Liver (tissue), 9 donors: ENCODE measurements around the gene CEP126. TPM values are rescaled to one million over a fixed set of nuclear protein-coding genes. Genes with fewer than 3 reads are reported as not detected.

Source experiments
- DNase-seq: peaks from one replicate; pipeline ENCODE4 v3.0.0-alpha.2; 2017; ENCODE audit warnings: low spot score
- H3K27ac ChIP-seq, 2 donors: one replicate each; pipeline ENCODE4 v1.7.0; 2013; ENCODE audit warnings: inconsistent platforms in 2 of 2, low read length in 2 of 2, control low read depth in 1 of 2, low read depth in 1 of 2, mild to moderate bottlenecking in 1 of 2
- H3K27me3 ChIP-seq, 4 donors: one replicate each; pipeline versions ENCODE4 v1.6.1 to v1.7.0; 2013; ENCODE audit warnings: low read length in 3 of 4, inconsistent platforms in 1 of 4, mild to moderate bottlenecking in 1 of 4, moderate library complexity in 1 of 4; ENCODE audit not compliant: control insufficient read depth in 4 of 4, insufficient read depth in 4 of 4
- H3K36me3 ChIP-seq, 4 donors: one replicate each; pipeline versions ENCODE4 v1.6.1 to v1.7.0; 2013; ENCODE audit warnings: low read length in 3 of 4, mild to moderate bottlenecking in 3 of 4, low read depth in 1 of 4, moderate library complexity in 1 of 4; ENCODE audit not compliant: control insufficient read depth in 4 of 4, insufficient read depth in 3 of 4
- H3K4me1 ChIP-seq, 4 donors: one replicate each; pipeline versions ENCODE4 v1.6.1 to v1.7.0; 2013; ENCODE audit warnings: low read length in 3 of 4, mild to moderate bottlenecking in 3 of 4, moderate library complexity in 1 of 4; ENCODE audit not compliant: control insufficient read depth in 4 of 4, insufficient read depth in 4 of 4
- H3K4me3 ChIP-seq, 3 donors: one replicate each; pipeline versions ENCODE4 v1.6.1 to v1.7.0; 2013; ENCODE audit warnings: low read length in 3 of 3, control low read depth in 1 of 3, low read depth in 1 of 3, mild to moderate bottlenecking in 1 of 3
- H3K9ac ChIP-seq, 2 donors: one replicate each; pipeline ENCODE4 v1.7.0; 2013; ENCODE audit warnings: low read length in 2 of 2, mild to moderate bottlenecking in 2 of 2, moderate library complexity in 2 of 2, control low read depth in 1 of 2, low read depth in 1 of 2
- H3K9me3 ChIP-seq, 4 donors: one replicate each; pipeline versions ENCODE4 v1.6.1 to v1.7.0; 2013; ENCODE audit warnings: low read length in 3 of 4; ENCODE audit not compliant: control insufficient read depth in 4 of 4
- ATF3 ChIP-seq: IDR thresholded peaks from 2 replicates; pipeline ENCODE4 v1.6.1; 2016; ENCODE audit warnings: antibody characterized with exemption
- CTCF ChIP-seq: fragments of 150-350 bp; IDR thresholded peaks from 2 replicates; pipeline ENCODE4 v1.5.1; 2017; ENCODE audit warnings: improper control_type of control experiment, low read depth, low read length; ENCODE audit not compliant: missing input control
- EGR1 ChIP-seq, 2 donors: IDR thresholded peaks; 2 replicates each; pipeline ENCODE4 v1.6.1; 2016 to 2018; ENCODE audit warnings: antibody characterized with exemption in 2 of 2, low read depth in 2 of 2
- FOXA1 ChIP-seq: IDR thresholded peaks from 2 replicates; pipeline ENCODE4 v1.6.1; 2016; ENCODE audit warnings: antibody characterized with exemption
- FOXA2 ChIP-seq: IDR thresholded peaks from 2 replicates; pipeline ENCODE4 v1.6.1; 2016; ENCODE audit warnings: antibody characterized with exemption
- GABPA ChIP-seq, 2 donors: IDR thresholded peaks in 1 of 2; conservative IDR thresholded peaks in 1 of 2; 2 replicates each; pipeline ENCODE4 v1.6.1; 2016; ENCODE audit warnings: antibody characterized with exemption in 2 of 2, mild to moderate bottlenecking in 1 of 2, moderate library complexity in 1 of 2
- HNF4A ChIP-seq, 2 donors: conservative IDR thresholded peaks; 2 replicates each; pipeline ENCODE4 v1.6.1; 2016; ENCODE audit warnings: antibody characterized with exemption in 2 of 2, mild to moderate bottlenecking in 2 of 2
- HNF4G ChIP-seq: IDR thresholded peaks from 2 replicates; pipeline ENCODE4 v1.6.1; 2016; ENCODE audit warnings: antibody characterized with exemption
- JUND ChIP-seq, 2 donors: IDR thresholded peaks; 2 replicates each; pipeline ENCODE4 v1.6.1; 2016; ENCODE audit warnings: antibody characterized with exemption in 2 of 2
- MAX ChIP-seq: IDR thresholded peaks from 2 replicates; pipeline ENCODE4 v1.6.1; 2016; ENCODE audit warnings: antibody characterized with exemption
- RAD21 ChIP-seq, 2 donors: IDR thresholded peaks; 2 replicates each; pipeline ENCODE4 v1.6.1; 2016; ENCODE audit warnings: antibody characterized with exemption in 2 of 2, mild to moderate bottlenecking in 2 of 2
- REST ChIP-seq: IDR thresholded peaks from 2 replicates; pipeline ENCODE4 v1.6.1; 2016; ENCODE audit warnings: antibody characterized with exemption, mild to moderate bottlenecking
- RXRA ChIP-seq, 2 donors: IDR thresholded peaks; 2 replicates each; pipeline ENCODE4 v1.6.1; 2017 to 2018; ENCODE audit warnings: antibody characterized with exemption in 2 of 2, mild to moderate bottlenecking in 1 of 2
- SP1 ChIP-seq: IDR thresholded peaks from 2 replicates; pipeline ENCODE4 v1.6.1; 2018; ENCODE audit warnings: antibody characterized with exemption, mild to moderate bottlenecking
- TAF1 ChIP-seq: conservative IDR thresholded peaks from 2 replicates; pipeline ENCODE4 v1.6.1; 2016; ENCODE audit warnings: antibody characterized with exemption, mild to moderate bottlenecking
- YY1 ChIP-seq: IDR thresholded peaks from 2 replicates; pipeline ENCODE4 v1.6.1; 2016; ENCODE audit warnings: antibody characterized with exemption, mild to moderate bottlenecking
- ZBTB33 ChIP-seq: IDR thresholded peaks from 2 replicates; pipeline ENCODE4 v1.6.1; 2016; ENCODE audit warnings: antibody characterized with exemption
- WGBS: extraction: QIAGEN DNeasy Blood & Tissue Kit; methylation state at CpG from one replicate; pipeline ENCODE4 v1.1.7; 2013; 5-methylcytosine and 5-hydroxymethylcytosine counted together
- polyA plus RNA-seq, 2 donors: library from polyadenylated mRNA; stranded (reverse) in 1 of 2; unstranded in 1 of 2; fragments of 200-250 nt in 1 of 2; fragments of >200 nt in 1 of 2; fragmentation: Nextera tagmentation in 1 of 2; extraction: Ambion mirVana in 1 of 2; gene quantifications; one replicate each; pipeline versions ENCODE4 v1.2.1 to v1.2.3, GENCODE V29; 2013 to 2015
- total RNA-seq, 2 donors: library from RNA; depleted of rRNA; stranded (reverse); fragments of >200 nt; gene quantifications; one replicate each; pipeline ENCODE4 v1.2.3, GENCODE V29; 2014
- donor health status: healthy.
- donor health status: healthy.
- donor health status: healthy.
- donor health status: healthy.
- donor health status: healthy.

CEP126 gene
- total and polyA plus RNA-seq, 4 donors = 0.02 to 0.75 (median 0.16) TPM

- no peaks in the 10 kb centered on the region for H3K4me1 ChIP-seq
- H3K27me3 ChIP-seq = no peaks in the 10 kb centered on the region
- H3K9me3 ChIP-seq = no peaks in the 10 kb centered on the region
- H3K27ac ChIP-seq = no peak overlapping the region
- H3K36me3 ChIP-seq = no peaks in the 10 kb centered on the region
- no peak overlapping the region for H3K4me3 ChIP-seq
- no peak overlapping the region for H3K9ac ChIP-seq
- WGBS = 93% methylated on average over 1 of the region's 1 CpG
- DNase-seq = no peak
- TF ChIP-seq FOXA1 (no peak), YY1 (no peak), RAD21 (IDR thresholded peaks at IDR 0.05) (no peak)
Observed at GRCh38 chr11:101907815-101908214, 7.0 kb upstream of the CEP126 start.

GRCh38 chr11:101909087-101909486, 5.7 kb upstream of the CEP126 start:
- no peaks in the 10 kb centered on the region for H3K27me3 ChIP-seq
- TF ChIP-seq JUND (IDR thresholded peaks at IDR 0.05) = no peak
- no peak for TF ChIP-seq REST
- TF ChIP-seq YY1 = no peak
- no peak for TF ChIP-seq HNF4A (conservative IDR thresholded peaks at IDR 0.05)
- H3K4me1 ChIP-seq = no peaks in the 10 kb centered on the region
- no peak overlapping the region for H3K27ac ChIP-seq
- no peak overlapping the region for H3K9ac ChIP-seq
- WGBS = 92% methylated on average over 2 of the region's 2 CpGs
- DNase-seq = no peak
- no peak overlapping the region for H3K4me3 ChIP-seq
- no peaks in the 10 kb centered on the region for H3K9me3 ChIP-seq
- H3K36me3 ChIP-seq = no peaks in the 10 kb centered on the region

GRCh38 chr11:101912823-101913284, 2.0 kb upstream of the CEP126 start:
- Histone ChIP-seq H3K27ac (no peak overlapping the region), H3K4me3 (no peak overlapping the region), H3K36me3 (no peaks in the 10 kb centered on the region), H3K27me3 (no peaks in the 10 kb centered on the region), H3K9me3 (no peaks in the 10 kb centered on the region), H3K9ac (no peak overlapping the region), H3K4me1 (peaks cover 0 to 15% (median 10%) of the 10 kb centered on the region in 4 donors)
- no peak for DNase-seq
- TF ChIP-seq FOXA2 (no peak), REST (no peak), TAF1 (no peak), GABPA (IDR thresholded peaks at IDR 0.05 in 1 of 2, conservative IDR thresholded peaks at IDR 0.05 in 1 of 2) (no peak), RAD21 (IDR thresholded peaks at IDR 0.05) (no peak), YY1 (no peak), SP1 (no peak), HNF4A (conservative IDR thresholded peaks at IDR 0.05) (no peak), HNF4G (no peak), JUND (IDR thresholded peaks at IDR 0.05) (no peak), RXRA (IDR thresholded peaks at IDR 0.05) (no peak), CTCF (no peak), ATF3 (no peak), MAX (no peak), FOXA1 (no peak), ZBTB33 (no peak), EGR1 (IDR thresholded peaks at IDR 0.05; ENCODE audit: low read depth in 2 of 2) (no peak)
- 39% methylated on average over 3 of the region's 3 CpGs for WGBS
